CD14-positive monocyte (primary cell): ENCODE data around the gene DMBT1. TPM values are rescaled to one million over a fixed set of nuclear protein-coding genes. Genes with fewer than 3 reads are reported as not detected.

ENCODE experiments used
- DNase-seq, 3 donors: peaks; one replicate each; pipeline ENCODE4 v3.0.0-alpha.2; 2011 to 2022
- H2AFZ ChIP-seq: 2 replicates; pipeline ENCODE4 v1.6.0; 2012; ENCODE audit warnings: mild to moderate bottlenecking, low read depth, low read length, inconsistent platforms; ENCODE audit not compliant: insufficient read depth, poor library complexity, severe bottlenecking
- H3K27ac ChIP-seq, 2 donors: 1 replicate in 1 of 2; 2 replicates in 1 of 2; pipeline ENCODE4 v1.5.1; 2012 to 2013; ENCODE audit warnings: low read length in 2 of 2, control low read depth in 1 of 2, inconsistent platforms in 1 of 2, low read depth in 1 of 2, mild to moderate bottlenecking in 1 of 2
- H3K27me3 ChIP-seq, 2 donors: one replicate each; pipeline versions ENCODE4 v1.6.0 to v1.6.1; 2011 to 2013; ENCODE audit warnings: low read length in 2 of 2; ENCODE audit not compliant: control insufficient read depth in 2 of 2, insufficient read depth in 2 of 2
- H3K36me3 ChIP-seq, 2 donors: replicated peaks in 1 of 2; 1 replicate in 1 of 2; 2 replicates in 1 of 2; pipeline versions ENCODE4 v1.5.1 to v1.6.1; 2012 to 2013; ENCODE audit warnings: low read length in 2 of 2, control low read depth in 1 of 2, inconsistent platforms in 1 of 2, mild to moderate bottlenecking in 1 of 2; ENCODE audit not compliant: insufficient read depth in 2 of 2, control insufficient read depth in 1 of 2
- H3K4me1 ChIP-seq, 2 donors: 1 replicate in 1 of 2; 2 replicates in 1 of 2; pipeline versions ENCODE4 v1.5.1 to v1.6.1; 2012 to 2013; ENCODE audit warnings: low read length in 2 of 2, control low read depth in 1 of 2, inconsistent platforms in 1 of 2, mild to moderate bottlenecking in 1 of 2, moderate library complexity in 1 of 2; ENCODE audit not compliant: insufficient read depth in 2 of 2, control insufficient read depth in 1 of 2
- H3K4me2 ChIP-seq: replicated peaks from 2 replicates; pipeline ENCODE3; 2012; ENCODE audit warnings: low read length, moderate library complexity, mild to moderate bottlenecking; ENCODE audit not compliant: poor library complexity, severe bottlenecking; ENCODE audit errors: extremely low read depth
- H3K4me3 ChIP-seq, 3 experiments: fragments of 200-600 bp in 1 of 3; sonication (generic) in 1 of 3; replicated peaks in 1 of 3; 1 replicate in 2 of 3; 2 replicates in 1 of 3; pipeline ENCODE4 v1.5.1; 2011 to 2013; ENCODE audit warnings: low read length in 3 of 3, mild to moderate bottlenecking in 3 of 3, control low read depth in 2 of 3, low read depth in 2 of 3, inconsistent platforms in 1 of 3, moderate library complexity in 1 of 3
- H3K79me2 ChIP-seq: 2 replicates; pipeline ENCODE4 v1.6.0; 2012; ENCODE audit warnings: mild to moderate bottlenecking, control low read depth, inconsistent platforms, low read length, moderate library complexity; ENCODE audit not compliant: insufficient read depth
- H3K9ac ChIP-seq: 2 replicates; pipeline ENCODE4 v1.6.0; 2017; ENCODE audit warnings: low read length, mild to moderate bottlenecking; ENCODE audit not compliant: insufficient read depth, poor library complexity, severe bottlenecking
- H3K9me3 ChIP-seq, 2 donors: replicated peaks in 1 of 2; 1 replicate in 1 of 2; 2 replicates in 1 of 2; pipeline versions ENCODE4 v1.5.1 to v1.6.1; 2012 to 2013; ENCODE audit warnings: low read length in 2 of 2, control low read depth in 1 of 2; ENCODE audit not compliant: control insufficient read depth in 1 of 2, insufficient read depth in 1 of 2
- H4K20me1 ChIP-seq: 2 replicates; pipeline ENCODE4 v1.6.0; 2012; ENCODE audit warnings: mild to moderate bottlenecking, low read length, control low read depth, moderate library complexity; ENCODE audit not compliant: insufficient read depth
- H3K27ac Mint-ChIP-seq, 7 donors: one replicate each; pipeline ENCODE4 v1.8.0; 2020; ENCODE audit warnings: mild to moderate bottlenecking in 7 of 7, mixed read lengths in 7 of 7, moderate library complexity in 6 of 7, inconsistent platforms in 2 of 7
- H3K27me3 Mint-ChIP-seq, 3 donors: one replicate each; pipeline ENCODE4 v1.8.0; 2021 to 2022; ENCODE audit warnings: low read depth in 3 of 3, mild to moderate bottlenecking in 3 of 3, mixed read lengths in 3 of 3, moderate library complexity in 3 of 3, inconsistent platforms in 1 of 3
- H3K36me3 Mint-ChIP-seq, 2 donors: one replicate each; pipeline ENCODE4 v1.8.0; 2020; ENCODE audit warnings: mixed read lengths in 2 of 2, inconsistent platforms in 1 of 2, mild to moderate bottlenecking in 1 of 2
- H3K4me1 Mint-ChIP-seq: one replicate; pipeline ENCODE4 v1.8.0; 2020; ENCODE audit warnings: mild to moderate bottlenecking, mixed read lengths
- H3K4me3 Mint-ChIP-seq, 2 donors: one replicate each; pipeline ENCODE4 v1.8.0; 2020; ENCODE audit warnings: mild to moderate bottlenecking in 2 of 2, mixed read lengths in 2 of 2, moderate library complexity in 1 of 2
- H3K9me3 Mint-ChIP-seq, 7 donors: one replicate each; pipeline ENCODE4 v1.8.0; 2020 to 2022; ENCODE audit warnings: mixed read lengths in 7 of 7, mild to moderate bottlenecking in 6 of 7, moderate library complexity in 6 of 7, inconsistent platforms in 2 of 7
- CTCF ChIP-seq: fragments of 200-600 bp; IDR thresholded peaks from one replicate; pipeline ENCODE4 v1.8.0; 2022; ENCODE audit warnings: antibody characterized with exemption, mild to moderate bottlenecking
- WGBS: methylation state at CpG from one replicate; pipeline ENCODE4 v1.1.5; 2013; ENCODE audit warnings: missing lambda C conversion rate; ENCODE audit not compliant: insufficient coverage; 5-methylcytosine and 5-hydroxymethylcytosine counted together
- intact Hi-C, 2 donors: fragments of 100-400 bp; cut with micrococcal nuclease; formaldehyde crosslinking; loops; one replicate each; pipeline versions ENCODE4 v1.15.0 to v1.15.1; 2023
- polyA plus RNA-seq, 3 donors: library from polyadenylated mRNA; depleted of rRNA in 1 of 3; unstranded in 2 of 3; stranded (reverse) in 1 of 3; fragments of 300-500 nt in 2 of 3; fragments of >200 nt in 1 of 3; fragmentation: Illumina TruSeq in 2 of 3; gene quantifications; 1 replicate in 2 of 3; 2 replicates in 1 of 3; pipeline ENCODE4 v1.2.3, GENCODE V29; 2012 to 2021

DMBT1 gene
- polyA plus RNA-seq, 3 donors: not detected

- Histone ChIP-seq H3K9ac (no peak overlapping the region), H3K9me3 (no peaks in the 10 kb centered on the region), H3K4me2 (no peak overlapping the region), H3K79me2 (no peaks in the 10 kb centered on the region), H3K27ac (no peak overlapping the region), H3K36me3 (no peaks in the 10 kb centered on the region), H4K20me1 (no peaks in the 10 kb centered on the region), H3K27me3 (peaks cover 0 to 4% of the 10 kb centered on the region in 2 donors), H2AFZ (no peak overlapping the region), H3K4me3 (no peak overlapping the region), H3K4me1 (no peaks in the 10 kb centered on the region)
- H3K27ac Mint-ChIP-seq: no peak overlapping the region
- no peaks in the 10 kb centered on the region for H3K4me1 Mint-ChIP-seq
- no peak for TF ChIP-seq CTCF
- H3K4me3 Mint-ChIP-seq: no peak overlapping the region
- intact Hi-C loops: no loop called here
- DNase-seq: no peak
- 94% methylated on average over 6 of the region's 6 CpGs for WGBS
- peaks cover 18 to 20% (median 20%) of the 10 kb centered on the region in 3 donors for H3K27me3 Mint-ChIP-seq
- H3K9me3 Mint-ChIP-seq: peaks cover 0 to 2% (median 0%) of the 10 kb centered on the region in 7 donors
- H3K36me3 Mint-ChIP-seq: no peaks in the 10 kb centered on the region
These were observed 7.2 kb upstream of the DMBT1 start for GRCh38 chr10:122553341-122553740.

GRCh38 chr10:122554131-122555036 is 6.2 kb upstream of the DMBT1 start:
- Histone ChIP-seq H3K9me3 (no peaks in the 10 kb centered on the region), H3K27ac (no peak overlapping the region), H3K4me2 (no peak overlapping the region), H3K79me2 (no peaks in the 10 kb centered on the region), H3K4me3 (no peak overlapping the region), H4K20me1 (no peaks in the 10 kb centered on the region), H3K9ac (no peak overlapping the region), H3K4me1 (no peaks in the 10 kb centered on the region), H2AFZ (no peak overlapping the region), H3K27me3 (peaks cover 3 to 6% of the 10 kb centered on the region in 2 donors), H3K36me3 (no peaks in the 10 kb centered on the region)
- TF ChIP-seq CTCF: no peak
- Mint-ChIP-seq H3K4me1 (no peaks in the 10 kb centered on the region), H3K9me3 (peaks cover 0 to 4% (median 0%) of the 10 kb centered on the region in 7 donors), H3K36me3 (no peaks in the 10 kb centered on the region), H3K27ac (no peak overlapping the region), H3K4me3 (no peak overlapping the region), H3K27me3 (peaks cover 27 to 29% (median 28%) of the 10 kb centered on the region in 3 donors)
- intact Hi-C loops: no loop called here
- DNase-seq: no peak
- WGBS: 95% methylated on average over 2 of the region's 6 CpGs
